CD14-positive monocyte (primary cell): ENCODE measurements around the gene NDUFB2. TPM values are rescaled to one million over a fixed set of nuclear protein-coding genes. Genes with fewer than 3 reads are reported as not detected.
A peak's percentile ranks its signal among the peaks of the same experiment; 100 is the strongest.
"Not testable (repeated sequence)": the region's sequence is repeated elsewhere in the genome, so short reads cannot be mapped to it uniquely, and the experiment has no call there.

ENCODE experiments used
- DNase-seq, 3 donors: peaks; one replicate each; pipeline ENCODE4 v3.0.0-alpha.2; 2011 to 2022
- H2AFZ ChIP-seq: 2 replicates; pipeline ENCODE4 v1.6.0; 2012; ENCODE audit warnings: mild to moderate bottlenecking, low read depth, low read length, inconsistent platforms; ENCODE audit not compliant: insufficient read depth, poor library complexity, severe bottlenecking
- H3K27ac ChIP-seq, 2 donors: 1 replicate in 1 of 2; 2 replicates in 1 of 2; pipeline ENCODE4 v1.5.1; 2012 to 2013; ENCODE audit warnings: low read length in 2 of 2, control low read depth in 1 of 2, inconsistent platforms in 1 of 2, low read depth in 1 of 2, mild to moderate bottlenecking in 1 of 2
- H3K27me3 ChIP-seq, 2 donors: one replicate each; pipeline versions ENCODE4 v1.6.0 to v1.6.1; 2011 to 2013; ENCODE audit warnings: low read length in 2 of 2; ENCODE audit not compliant: control insufficient read depth in 2 of 2, insufficient read depth in 2 of 2
- H3K36me3 ChIP-seq, 2 donors: replicated peaks in 1 of 2; 1 replicate in 1 of 2; 2 replicates in 1 of 2; pipeline versions ENCODE4 v1.5.1 to v1.6.1; 2012 to 2013; ENCODE audit warnings: low read length in 2 of 2, control low read depth in 1 of 2, inconsistent platforms in 1 of 2, mild to moderate bottlenecking in 1 of 2; ENCODE audit not compliant: insufficient read depth in 2 of 2, control insufficient read depth in 1 of 2
- H3K4me1 ChIP-seq, 2 donors: 1 replicate in 1 of 2; 2 replicates in 1 of 2; pipeline versions ENCODE4 v1.5.1 to v1.6.1; 2012 to 2013; ENCODE audit warnings: low read length in 2 of 2, control low read depth in 1 of 2, inconsistent platforms in 1 of 2, mild to moderate bottlenecking in 1 of 2, moderate library complexity in 1 of 2; ENCODE audit not compliant: insufficient read depth in 2 of 2, control insufficient read depth in 1 of 2
- H3K4me2 ChIP-seq: replicated peaks from 2 replicates; pipeline ENCODE3; 2012; ENCODE audit warnings: low read length, moderate library complexity, mild to moderate bottlenecking; ENCODE audit not compliant: poor library complexity, severe bottlenecking; ENCODE audit errors: extremely low read depth
- H3K4me3 ChIP-seq, 3 experiments: fragments of 200-600 bp in 1 of 3; sonication (generic) in 1 of 3; replicated peaks in 1 of 3; 1 replicate in 2 of 3; 2 replicates in 1 of 3; pipeline ENCODE4 v1.5.1; 2011 to 2013; ENCODE audit warnings: low read length in 3 of 3, mild to moderate bottlenecking in 3 of 3, control low read depth in 2 of 3, low read depth in 2 of 3, inconsistent platforms in 1 of 3, moderate library complexity in 1 of 3
- H3K79me2 ChIP-seq: 2 replicates; pipeline ENCODE4 v1.6.0; 2012; ENCODE audit warnings: mild to moderate bottlenecking, control low read depth, inconsistent platforms, low read length, moderate library complexity; ENCODE audit not compliant: insufficient read depth
- H3K9ac ChIP-seq: 2 replicates; pipeline ENCODE4 v1.6.0; 2017; ENCODE audit warnings: low read length, mild to moderate bottlenecking; ENCODE audit not compliant: insufficient read depth, poor library complexity, severe bottlenecking
- H3K9me3 ChIP-seq, 2 donors: replicated peaks in 1 of 2; 1 replicate in 1 of 2; 2 replicates in 1 of 2; pipeline versions ENCODE4 v1.5.1 to v1.6.1; 2012 to 2013; ENCODE audit warnings: low read length in 2 of 2, control low read depth in 1 of 2; ENCODE audit not compliant: control insufficient read depth in 1 of 2, insufficient read depth in 1 of 2
- H4K20me1 ChIP-seq: 2 replicates; pipeline ENCODE4 v1.6.0; 2012; ENCODE audit warnings: mild to moderate bottlenecking, low read length, control low read depth, moderate library complexity; ENCODE audit not compliant: insufficient read depth
- H3K27ac Mint-ChIP-seq, 7 donors: one replicate each; pipeline ENCODE4 v1.8.0; 2020; ENCODE audit warnings: mild to moderate bottlenecking in 7 of 7, mixed read lengths in 7 of 7, moderate library complexity in 6 of 7, inconsistent platforms in 2 of 7
- H3K27me3 Mint-ChIP-seq, 3 donors: one replicate each; pipeline ENCODE4 v1.8.0; 2021 to 2022; ENCODE audit warnings: low read depth in 3 of 3, mild to moderate bottlenecking in 3 of 3, mixed read lengths in 3 of 3, moderate library complexity in 3 of 3, inconsistent platforms in 1 of 3
- H3K36me3 Mint-ChIP-seq, 2 donors: one replicate each; pipeline ENCODE4 v1.8.0; 2020; ENCODE audit warnings: mixed read lengths in 2 of 2, inconsistent platforms in 1 of 2, mild to moderate bottlenecking in 1 of 2
- H3K4me1 Mint-ChIP-seq: one replicate; pipeline ENCODE4 v1.8.0; 2020; ENCODE audit warnings: mild to moderate bottlenecking, mixed read lengths
- H3K4me3 Mint-ChIP-seq, 2 donors: one replicate each; pipeline ENCODE4 v1.8.0; 2020; ENCODE audit warnings: mild to moderate bottlenecking in 2 of 2, mixed read lengths in 2 of 2, moderate library complexity in 1 of 2
- H3K9me3 Mint-ChIP-seq, 7 donors: one replicate each; pipeline ENCODE4 v1.8.0; 2020 to 2022; ENCODE audit warnings: mixed read lengths in 7 of 7, mild to moderate bottlenecking in 6 of 7, moderate library complexity in 6 of 7, inconsistent platforms in 2 of 7
- WGBS: methylation state at CpG from one replicate; pipeline ENCODE4 v1.1.5; 2013; ENCODE audit warnings: missing lambda C conversion rate; ENCODE audit not compliant: insufficient coverage; 5-methylcytosine and 5-hydroxymethylcytosine counted together
- intact Hi-C, 2 donors: fragments of 100-400 bp; cut with micrococcal nuclease; formaldehyde crosslinking; loops; one replicate each; pipeline versions ENCODE4 v1.15.0 to v1.15.1; 2023
- polyA plus RNA-seq, 3 donors: library from polyadenylated mRNA; depleted of rRNA in 1 of 3; unstranded in 2 of 3; stranded (reverse) in 1 of 3; fragments of 300-500 nt in 2 of 3; fragments of >200 nt in 1 of 3; fragmentation: Illumina TruSeq in 2 of 3; gene quantifications; 1 replicate in 2 of 3; 2 replicates in 1 of 3; pipeline ENCODE4 v1.2.3, GENCODE V29; 2012 to 2021
- TF ChIP-seq, protein P1 (sequence below): fragments of 200-600 bp; IDR thresholded peaks from one replicate; pipeline ENCODE4 v1.8.0; 2022; ENCODE audit warnings: antibody characterized with exemption, mild to moderate bottlenecking

The NDUFB2 gene
- polyA plus RNA-seq, 3 donors: 250 to 516 (median 479) TPM

GRCh38 chr7:140691376-140692045 lies 5.0 kb upstream of the NDUFB2 start:
- DNase-seq: no peak
- Histone ChIP-seq H3K36me3 (peaks cover 31 to 65% of the 10 kb centered on the region in 2 donors), H2AFZ (no peak overlapping the region), H3K27me3 (no peaks in the 10 kb centered on the region), H3K9ac (no peak overlapping the region), H3K4me2 (no peak overlapping the region), H3K27ac (no peak overlapping the region), H3K9me3 (no peaks in the 10 kb centered on the region), H3K4me3 (no peak overlapping the region), H4K20me1 (no peaks in the 10 kb centered on the region), H3K4me1 (peaks cover 5 to 7% of the 10 kb centered on the region in 2 donors), H3K79me2 (no peaks in the 10 kb centered on the region)
- no peak overlapping the region for H3K4me3 Mint-ChIP-seq
- no peaks in the 10 kb centered on the region for H3K9me3 Mint-ChIP-seq
- TF ChIP-seq, protein P1, sequence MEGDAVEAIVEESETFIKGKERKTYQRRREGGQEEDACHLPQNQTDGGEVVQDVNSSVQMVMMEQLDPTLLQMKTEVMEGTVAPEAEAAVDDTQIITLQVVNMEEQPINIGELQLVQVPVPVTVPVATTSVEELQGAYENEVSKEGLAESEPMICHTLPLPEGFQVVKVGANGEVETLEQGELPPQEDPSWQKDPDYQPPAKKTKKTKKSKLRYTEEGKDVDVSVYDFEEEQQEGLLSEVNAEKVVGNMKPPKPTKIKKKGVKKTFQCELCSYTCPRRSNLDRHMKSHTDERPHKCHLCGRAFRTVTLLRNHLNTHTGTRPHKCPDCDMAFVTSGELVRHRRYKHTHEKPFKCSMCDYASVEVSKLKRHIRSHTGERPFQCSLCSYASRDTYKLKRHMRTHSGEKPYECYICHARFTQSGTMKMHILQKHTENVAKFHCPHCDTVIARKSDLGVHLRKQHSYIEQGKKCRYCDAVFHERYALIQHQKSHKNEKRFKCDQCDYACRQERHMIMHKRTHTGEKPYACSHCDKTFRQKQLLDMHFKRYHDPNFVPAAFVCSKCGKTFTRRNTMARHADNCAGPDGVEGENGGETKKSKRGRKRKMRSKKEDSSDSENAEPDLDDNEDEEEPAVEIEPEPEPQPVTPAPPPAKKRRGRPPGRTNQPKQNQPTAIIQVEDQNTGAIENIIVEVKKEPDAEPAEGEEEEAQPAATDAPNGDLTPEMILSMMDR: no peak
- H3K4me1 Mint-ChIP-seq: peaks cover 8% of the 10 kb centered on the region
- intact Hi-C loops: loop anchor here in 1 of 2 donors (10.0 kb wide), 1 partner anchor 233 kb away; the partner anchor contains the start of gene BRAF
- WGBS: 97% methylated on average over 8 of the region's 12 CpGs
- peaks cover 0 to 1% (median 1%) of the 10 kb centered on the region in 3 donors for H3K27me3 Mint-ChIP-seq
- H3K36me3 Mint-ChIP-seq: peaks cover 50 to 64% of the 10 kb centered on the region in 2 donors
- peak overlapping the region in 2 of 7 donors; percentile 1 to 7 for H3K27ac Mint-ChIP-seq

DNA sequence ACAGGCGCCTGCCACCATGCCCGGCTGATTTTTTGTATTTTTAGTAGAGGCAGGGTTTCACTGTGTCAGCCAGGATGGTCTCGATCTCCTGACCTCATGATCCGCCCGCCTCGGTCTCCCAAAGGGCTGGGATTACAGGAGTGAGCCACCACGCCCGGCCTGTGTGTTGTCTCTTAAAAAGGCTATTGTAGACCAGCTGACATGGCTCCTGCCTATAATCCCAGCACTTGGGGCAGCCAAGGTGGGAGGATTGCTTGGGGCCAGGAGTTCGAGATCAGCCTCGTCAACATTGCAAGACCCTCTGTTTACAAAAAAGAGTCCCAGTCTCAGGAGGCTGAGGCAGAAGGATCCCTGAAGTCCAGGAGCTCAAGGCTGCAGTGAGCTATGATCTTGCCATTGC lies 2.7 kb upstream of the NDUFB2 start:
- H3K36me3 Mint-ChIP-seq: peaks cover 36 to 47% of the 10 kb centered on the region in 2 donors
- H3K4me3 Mint-ChIP-seq, H3K27me3 Mint-ChIP-seq, H3K9me3 ChIP-seq, H2AFZ ChIP-seq, H3K9ac ChIP-seq, H3K4me2 ChIP-seq, H3K27me3 ChIP-seq, H3K4me3 ChIP-seq, H3K27ac ChIP-seq, DNase-seq, H3K9me3 Mint-ChIP-seq: not testable (repeated sequence)
- WGBS: 100% methylated on average over 8 of the region's 10 CpGs
- Histone ChIP-seq H4K20me1 (peaks cover 13% of the 10 kb centered on the region), H3K4me1 (peaks cover 15 to 21% of the 10 kb centered on the region in 2 donors), H3K36me3 (peaks cover 15 to 45% of the 10 kb centered on the region in 2 donors), H3K79me2 (peaks cover 21% of the 10 kb centered on the region)
- H3K4me1 Mint-ChIP-seq: peaks cover 22% of the 10 kb centered on the region
- intact Hi-C loops: loop anchor here in 1 of 2 donors (10.0 kb wide), 1 partner anchor 231 kb away; the partner anchor contains the start of gene BRAF
- peak overlapping the region in 1 of 7 donors; percentile 53 for H3K27ac Mint-ChIP-seq
